NCI-H1694 (cell line): Measurements from ENCODE around the gene RNF4.
"Not testable (repeated sequence)": the region's sequence is repeated elsewhere in the genome, so short reads cannot be mapped to it uniquely, and the experiment has no call there.

ENCODE experiments used
- DNase-seq: peaks from one replicate; lab custom pipeline; 2025; lab: John Stamatoyannopoulos, UW

RNF4 gene

GRCh38 chr4:2535376-2536192, 66.7 kb downstream of the RNF4 start:
- DNase-seq = no peak

- DNase-seq = peak; percentile 86
Observed at GRCh38 chr4:2536193-2537010, 67.5 kb downstream of the RNF4 start, which contains the start of gene FAM193A. FAM193A (plus strand) TSS chr4:2536647; CDS start chr4:2536916, 269 bp downstream.

GRCh38 chr4:2537011-2537830, 68.3 kb downstream of the RNF4 start:
- no peak for DNase-seq

GRCh38 chr4:2543580-2544191, 74.8 kb downstream of the RNF4 start:
- not testable (repeated sequence) for DNase-seq

GRCh38 chr4:2545321-2546013, 76.6 kb downstream of the RNF4 start:
- DNase-seq = no peak

GRCh38 chr4:2546286-2546823, 77.4 kb downstream of the RNF4 start:
- no peak for DNase-seq

GRCh38 chr4:2546961-2547691, 78.2 kb downstream of the RNF4 start:
- not testable (repeated sequence) for DNase-seq

GRCh38 chr4:2551118-2551517, 82.2 kb downstream of the RNF4 start:
- DNase-seq = no peak

GRCh38 chr4:2552806-2553205, 83.9 kb downstream of the RNF4 start:
- no peak for DNase-seq

GRCh38 chr4:2558301-2558700, 89.4 kb downstream of the RNF4 start:
- no peak for DNase-seq

GRCh38 chr4:2560167-2560566, 91.3 kb downstream of the RNF4 start:
- DNase-seq = no peak
